HepG2 (cell line): ENCODE measurements around the gene IGLON5. TPM values are rescaled to one million over a fixed set of nuclear protein-coding genes. Genes with fewer than 3 reads are reported as not detected.

Experiments
- GATAD1 ChIP-seq: IDR thresholded peaks from 2 replicates; pipeline ENCODE4 v1.6.1; 2016; ENCODE audit warnings: missing genetic modification reagents, missing compliant biosample characterization
- HIC2 ChIP-seq: sonication (generic); formaldehyde crosslinking; IDR thresholded peaks from 2 replicates; pipeline ENCODE4 v1.9.0; 2022; ENCODE audit warnings: low read depth, missing genetic modification reagents
- HNRNPL ChIP-seq: fragments of 200-400 bp; formaldehyde crosslinking; IDR thresholded peaks from 2 replicates; pipeline ENCODE4 v1.6.1; 2017; ENCODE audit warnings: mild to moderate bottlenecking, low read depth, low read length
- NAIF1 ChIP-seq: sonication (generic); formaldehyde crosslinking; IDR thresholded peaks from 2 replicates; pipeline ENCODE4 v1.5.0; 2020; ENCODE audit warnings: mild to moderate bottlenecking, missing genetic modification reagents, borderline replicate concordance
- NFE2L2 ChIP-seq: fragments of 150-350 bp; IDR thresholded peaks from 2 replicates; pipeline ENCODE4 v1.6.1; 2014; ENCODE audit warnings: low read length
- PATZ1 ChIP-seq: sonication (generic); formaldehyde crosslinking; IDR thresholded peaks from 2 replicates; pipeline ENCODE4 v1.4.0; 2020; ENCODE audit warnings: missing genetic modification reagents
- PAX8 ChIP-seq: sonication (generic); formaldehyde crosslinking; IDR thresholded peaks from 2 replicates; pipeline ENCODE4 v1.8.0; 2022; ENCODE audit warnings: mild to moderate bottlenecking, missing genetic modification reagents, borderline replicate concordance
- PHF20 ChIP-seq: sonication (generic); formaldehyde crosslinking; IDR thresholded peaks from 2 replicates; pipeline ENCODE4 v1.5.0; 2020; ENCODE audit warnings: mild to moderate bottlenecking, missing genetic modification reagents
- PRDM4 ChIP-seq: sonication (generic); formaldehyde crosslinking; IDR thresholded peaks from 2 replicates; pipeline ENCODE4 v1.9.0; 2021; ENCODE audit warnings: missing genetic modification reagents, borderline replicate concordance
- PRMT3 ChIP-seq: sonication (generic); formaldehyde crosslinking; IDR thresholded peaks from 2 replicates; pipeline ENCODE4 v1.8.1; 2022; ENCODE audit warnings: low read depth, mild to moderate bottlenecking, moderate library complexity, missing genetic modification reagents, borderline replicate concordance
- SRSF4 ChIP-seq: fragments of 200-400 bp; formaldehyde crosslinking; IDR thresholded peaks from one replicate; pipeline ENCODE4 v1.6.1; 2018; ENCODE audit warnings: mild to moderate bottlenecking, low read depth, low read length, moderate library complexity; ENCODE audit not compliant: poor library complexity, severe bottlenecking
- SYNCRIP ChIP-seq: fragments of 200-400 bp; formaldehyde crosslinking; IDR thresholded peaks from 2 replicates; pipeline ENCODE4 v1.6.1; 2018; ENCODE audit warnings: mild to moderate bottlenecking, low read depth, low read length; ENCODE audit not compliant: insufficient read depth
- TCF7 ChIP-seq: sonication (generic); IDR thresholded peaks from 2 replicates; pipeline ENCODE4 v1.6.1; 2016; ENCODE audit warnings: antibody characterized with exemption, low read depth
- ZNF367 ChIP-seq: sonication (generic); formaldehyde crosslinking; IDR thresholded peaks from 2 replicates; pipeline ENCODE4 v1.4.0; 2020; ENCODE audit warnings: missing genetic modification reagents, borderline replicate concordance
- ZNF558 ChIP-seq: sonication (generic); formaldehyde crosslinking; IDR thresholded peaks from 2 replicates; pipeline ENCODE4 v1.9.0; 2022; ENCODE audit warnings: mild to moderate bottlenecking, missing genetic modification reagents, borderline replicate concordance
- ZNF609 ChIP-seq: sonication (generic); formaldehyde crosslinking; IDR thresholded peaks from 2 replicates; pipeline ENCODE4 v1.4.0; 2020; ENCODE audit warnings: mild to moderate bottlenecking, missing genetic modification reagents, borderline replicate concordance
- ZSCAN22 ChIP-seq: sonication (generic); formaldehyde crosslinking; IDR thresholded peaks from 2 replicates; pipeline ENCODE4 v1.4.0; 2020; ENCODE audit warnings: mild to moderate bottlenecking, missing genetic modification reagents
- polyA plus RNA-seq, 8 experiments: library from polyadenylated mRNA; depleted of rRNA in 3 of 8; stranded (reverse) in 7 of 8; unstranded in 1 of 8; fragments of >200 nt; fragmentation: Illumina TruSeq in 4 of 8; extraction: Trizol in 4 of 8; gene quantifications; 2 replicates each; pipeline versions ENCODE4 v1.2.1 to v1.2.3, GENCODE V29; 2011 to 2016; ENCODE audit warnings: low read depth in 4 of 8, missing spikeins in 1 of 8, mixed read lengths in 1 of 8; ENCODE audit not compliant: insufficient read depth in 1 of 8
- total RNA-seq, 5 experiments: library from RNA; depleted of rRNA; stranded (reverse); fragments of >200 nt; fragmentation: Illumina TruSeq; extraction: Trizol; gene quantifications; 2 replicates each; pipeline ENCODE4 v1.2.3, GENCODE V29; 2016; ENCODE audit warnings: low read depth in 1 of 5

IGLON5 gene
- total and polyA plus RNA-seq, 2 of the 13 experiments (the other 11 are each of a cell fraction or from before 2014, with no cell fraction given) = 0.04 to 5.7 TPM

GRCh38 chr19:51354103-51354741 lies 42.8 kb downstream of the IGLON5 start (continued):
- TF ChIP-seq ZNF609 (CRISPR knock-in tag) (no peak; the same call in 1 of the 2 replicates), GATAD1 (CRISPR knock-in tag) (peak; percentile 8; the same call in 1 of the 2 replicates), PRMT3 (CRISPR knock-in tag) (no peak), NAIF1 (CRISPR knock-in tag) (no peak; the same call in 1 of the 2 replicates), SYNCRIP (no peak), NFE2L2 (no peak), HNRNPL (peak; percentile 72; the same call in 1 of the 2 replicates), PRDM4 (no peak), SRSF4 (no peak), PAX8 (CRISPR knock-in tag) (no peak), TCF7 (no peak), PHF20 (no peak), HIC2 (CRISPR knock-in tag) (0 out of 2 replicates have a peak, but pooled peaks have one; percentile 31), ZSCAN22 (peak; percentile 98), ZNF558 (no peak), ZNF367 (CRISPR knock-in tag) (no peak), PATZ1 (CRISPR knock-in tag) (peak; percentile 98)
